ENCODE data around the gene VSX1.

DNA sequence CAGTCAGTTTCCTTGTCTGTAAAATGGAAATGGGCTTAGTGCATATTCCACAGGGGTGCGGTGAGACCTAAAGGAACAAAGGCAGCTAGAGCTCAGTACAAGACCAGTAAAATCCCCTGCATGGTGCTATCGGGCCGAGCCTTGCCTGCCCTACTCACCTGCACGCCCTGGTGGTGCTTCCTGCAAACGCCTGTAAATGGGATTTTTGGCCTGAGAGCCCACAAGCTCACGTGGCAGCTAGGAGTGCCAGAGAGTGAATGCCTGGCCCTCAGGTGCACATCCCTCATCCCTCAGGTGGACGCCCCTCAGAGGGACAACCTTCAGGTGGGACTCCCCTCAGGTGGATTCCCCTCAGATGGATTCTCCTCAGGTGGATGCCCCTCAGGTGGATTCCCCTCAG is 48.0 kb upstream of the VSX1 start:
- TF ChIP-seq EZH2 (IDR thresholded peaks at IDR 0.05) (no peak), POLR2AphosphoS5 (IDR thresholded peaks at IDR 0.05; ENCODE audit: borderline replicate concordance, low read depth, low read length) (no peak)

Measured in SK-N-MC (cell line).